Osteocyte (in vitro differentiated cells): ENCODE measurements around the gene DLX4. TPM values are rescaled to one million over a fixed set of nuclear protein-coding genes. Genes with fewer than 3 reads are reported as not detected.
A peak's percentile ranks its signal among the peaks of the same experiment; 100 is the strongest.

Experiments used
- DNase-seq: peaks from one replicate; pipeline ENCODE4 v3.0.0; 2021; ENCODE audit warnings: mixed read lengths; ENCODE audit not compliant: unreplicated experiment; ENCODE audit errors: extremely low spot score
- H3K27ac Mint-ChIP-seq: one replicate; pipeline ENCODE4 v1.8.0; 2021; ENCODE audit warnings: mild to moderate bottlenecking, mixed read lengths; ENCODE audit not compliant: unreplicated experiment
- H3K27me3 Mint-ChIP-seq: one replicate; pipeline ENCODE4 v1.8.0; 2021; ENCODE audit warnings: mixed read lengths; ENCODE audit not compliant: unreplicated experiment
- H3K36me3 Mint-ChIP-seq: one replicate; pipeline ENCODE4 v1.8.0; 2021; ENCODE audit warnings: mixed read lengths; ENCODE audit not compliant: unreplicated experiment
- H3K4me1 Mint-ChIP-seq: one replicate; pipeline ENCODE4 v1.8.0; 2021; ENCODE audit warnings: mixed read lengths; ENCODE audit not compliant: unreplicated experiment
- H3K4me3 Mint-ChIP-seq: one replicate; pipeline ENCODE4 v1.8.0; 2021; ENCODE audit warnings: mild to moderate bottlenecking, moderate library complexity, mixed read lengths; ENCODE audit not compliant: unreplicated experiment
- H3K9me3 Mint-ChIP-seq: one replicate; pipeline ENCODE4 v1.8.0; 2021; ENCODE audit warnings: mixed read lengths; ENCODE audit not compliant: unreplicated experiment
- CTCF ChIP-seq: fragments of 200-600 bp; sonication (generic); IDR thresholded peaks from 2 replicates; pipeline ENCODE4 v1.5.0; 2021; ENCODE audit warnings: antibody characterized with exemption, mild to moderate bottlenecking, moderate library complexity
- total RNA-seq: library from RNA; stranded (reverse); gene quantifications from 2 replicates; pipeline ENCODE4 v1.2.1, GENCODE V29; 2021

Gene DLX4
- total RNA-seq, 1 donor from 2014 or later, result not detected

DNA sequence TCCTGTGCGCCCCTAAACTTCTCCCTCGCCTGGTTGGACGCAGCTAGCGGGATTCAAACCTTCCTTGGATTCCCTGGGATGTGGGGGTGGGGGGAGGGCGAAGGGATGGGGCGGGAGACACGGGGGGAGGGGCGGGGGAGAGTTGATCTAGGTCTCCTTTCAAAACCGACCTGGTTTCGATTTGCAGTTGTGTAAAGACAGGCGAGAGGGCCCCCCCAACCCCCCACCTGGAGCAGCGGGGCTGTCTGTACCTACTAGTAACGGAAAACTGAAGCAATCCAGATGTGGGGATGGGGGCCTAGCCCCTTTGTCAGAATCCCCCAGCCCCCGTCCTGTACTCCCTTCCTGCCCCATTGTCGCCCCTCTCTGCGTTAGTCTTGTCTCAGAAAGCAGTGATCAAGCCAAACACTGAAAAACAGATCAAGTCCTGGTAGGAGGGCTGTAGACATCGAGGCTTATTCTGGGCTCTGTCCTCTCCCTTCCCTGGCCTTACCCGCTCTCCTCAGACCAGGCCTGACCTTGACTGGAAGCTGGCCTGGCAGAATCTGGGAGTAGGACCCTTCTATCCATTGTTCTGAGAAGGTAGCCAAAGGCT is 902 bp downstream of the DLX4 start:
- H3K27ac Mint-ChIP-seq, result no peak overlapping the region
- no peaks in the 10 kb centered on the region for H3K36me3 Mint-ChIP-seq
- peaks cover 91% of the 10 kb centered on the region for H3K27me3 Mint-ChIP-seq
- DNase-seq, result no peak
- H3K9me3 Mint-ChIP-seq, result no peaks in the 10 kb centered on the region
- H3K4me3 Mint-ChIP-seq, result no peak overlapping the region
- peaks cover 31% of the 10 kb centered on the region for H3K4me1 Mint-ChIP-seq
- TF ChIP-seq CTCF, result no peak

DNA sequence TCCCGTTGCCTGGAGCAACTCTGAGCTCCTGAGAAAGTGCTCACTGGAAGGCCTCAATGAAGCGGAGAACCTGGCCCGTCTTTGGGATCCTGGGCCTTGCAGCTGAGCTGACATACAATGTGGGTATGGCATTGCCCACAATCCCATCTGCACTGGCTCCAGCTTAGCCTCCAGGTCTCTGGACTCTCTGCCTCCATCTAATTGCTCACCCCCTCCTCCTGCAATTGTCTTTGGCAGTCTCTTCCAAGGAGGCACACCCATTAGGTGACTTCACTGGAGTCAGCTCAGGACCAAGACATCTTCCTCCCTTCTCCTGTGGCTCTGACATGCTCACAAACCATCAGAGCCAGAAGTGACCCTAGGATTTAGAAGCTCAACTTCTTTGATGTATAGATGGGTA is 1.5 kb downstream of the DLX4 start:
- peak overlapping the region; percentile 18 for H3K4me3 Mint-ChIP-seq
- peaks cover 91% of the 10 kb centered on the region for H3K27me3 Mint-ChIP-seq
- no peak overlapping the region for H3K27ac Mint-ChIP-seq
- DNase-seq, result no peak
- no peaks in the 10 kb centered on the region for H3K36me3 Mint-ChIP-seq
- TF ChIP-seq CTCF, result no peak
- H3K9me3 Mint-ChIP-seq, result no peaks in the 10 kb centered on the region
- peaks cover 28% of the 10 kb centered on the region for H3K4me1 Mint-ChIP-seq

DNA sequence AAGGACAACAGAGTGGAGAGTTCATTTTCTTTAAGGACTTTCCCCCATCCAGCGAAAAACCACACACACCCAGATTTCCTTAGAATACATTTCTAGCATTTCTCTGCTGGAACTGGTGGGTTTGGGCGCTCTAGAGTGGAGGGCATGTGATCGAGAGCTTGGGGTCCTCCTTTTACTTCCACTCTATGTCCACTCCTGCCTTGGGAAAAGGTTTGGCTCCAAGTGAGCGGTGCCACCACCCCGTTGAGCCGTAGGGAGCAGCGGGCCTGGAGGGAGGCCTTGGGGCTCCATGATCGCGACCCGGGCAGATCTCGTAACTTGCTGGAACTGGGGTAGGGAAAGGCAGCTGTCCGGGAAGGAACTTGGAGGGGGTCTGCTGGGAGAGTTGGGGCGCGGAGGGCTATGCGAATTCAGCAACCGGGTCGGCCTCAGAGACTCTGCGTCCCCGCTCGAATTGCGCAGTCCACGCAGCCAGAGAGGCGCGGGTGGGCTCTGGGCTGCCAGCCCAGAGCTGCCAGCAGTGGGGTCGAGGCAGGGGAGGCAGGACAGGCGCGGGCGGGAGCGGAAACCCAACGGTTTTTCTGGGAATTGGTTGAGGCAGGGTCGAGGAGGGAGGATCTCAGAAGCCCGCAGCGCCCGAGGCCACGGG is 2.3 kb downstream of the DLX4 start:
- Mint-ChIP-seq H3K9me3 (no peaks in the 10 kb centered on the region), H3K4me1 (peaks cover 26% of the 10 kb centered on the region), H3K4me3 (peak overlapping the region; percentile 48), H3K36me3 (no peaks in the 10 kb centered on the region), H3K27me3 (peaks cover 90% of the 10 kb centered on the region), H3K27ac (no peak overlapping the region)
- no peak for DNase-seq
- no peak for TF ChIP-seq CTCF

DNA sequence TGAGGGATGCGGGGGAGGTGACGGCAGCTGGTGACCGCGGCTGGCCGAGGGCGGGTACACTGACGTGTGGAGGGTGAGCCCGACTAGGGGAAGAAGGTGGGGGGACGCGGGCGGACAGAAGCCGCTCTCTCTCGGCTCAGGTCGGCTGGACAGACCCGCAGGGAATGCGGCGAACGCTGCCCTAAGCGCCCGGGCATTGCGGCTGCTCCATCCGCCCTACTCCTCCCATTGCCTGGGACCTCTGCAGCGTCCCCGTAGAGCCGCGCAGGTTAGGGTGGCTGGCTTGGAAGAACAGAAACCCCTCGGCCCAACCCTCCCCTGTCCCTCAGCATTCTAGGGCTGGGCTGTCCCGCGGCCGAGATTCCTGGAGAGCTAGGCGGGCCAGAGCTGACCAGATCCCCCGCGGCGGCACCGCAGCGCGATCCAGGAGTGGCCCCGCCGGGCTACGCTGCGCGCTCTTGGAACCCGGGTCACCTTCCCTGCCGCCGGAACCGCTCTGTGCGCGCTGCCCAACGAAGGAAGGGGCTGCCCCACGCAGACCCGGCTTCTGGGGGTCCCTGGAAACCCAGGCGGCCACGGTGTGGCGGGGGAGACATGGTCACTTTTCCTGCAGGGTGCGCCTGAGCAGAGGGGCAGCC is 3.0 kb downstream of the DLX4 start:
- H3K4me3 Mint-ChIP-seq, result peak overlapping the region; percentile 48

More for the DNA sequence above, 3.0 kb downstream of the DLX4 start:
- DNase-seq, result no peak
- Mint-ChIP-seq H3K27ac (no peak overlapping the region), H3K4me1 (peaks cover 26% of the 10 kb centered on the region), H3K36me3 (no peaks in the 10 kb centered on the region), H3K9me3 (no peaks in the 10 kb centered on the region), H3K27me3 (peaks cover 88% of the 10 kb centered on the region)
- no peak for TF ChIP-seq CTCF
